HepG2 (cell line): ENCODE measurements around the gene FUCA2. TPM values are rescaled to one million over a fixed set of nuclear protein-coding genes. Genes with fewer than 3 reads are reported as not detected.

ENCODE experiments used
- ATAC-seq: fragments of 200-7000 bp; cut with Tn5 transposase; 3 replicates; pipeline ENCODE4 v1.9.1; 2020; ENCODE audit warnings: mild to moderate bottlenecking, moderate library complexity
- BruUV-seq: library from RNA; stranded (reverse); fragments of 400-500 nt; replicated peaks from 2 replicates; lab custom pipeline; 2021; lab: Mats Ljungman, UMichigan
- CTCF ChIA-PET: fragments of 300-600 bp; formaldehyde crosslinking; extraction: SDS; loops from one replicate; lab custom pipeline; 2021; ENCODE audit warnings: low total read pairs, inconsistent platforms, low intra/inter-chr PET ratio; lab: Yijun Ruan, JAX
- POLR2A ChIA-PET: fragments of 350-600 bp; sonication (Branson Sonifier 250); formaldehyde crosslinking; loops from one replicate; lab custom pipeline; 2020; ENCODE audit warnings: antibody characterized with exemption, inconsistent platforms; lab: Yijun Ruan, JAX
- DNase-seq: peaks from one replicate; pipeline ENCODE4 v3.0.0-alpha.2; 2015; ENCODE audit warnings: low spot score
- FAIRE-seq: peaks from 3 replicates; lab custom pipeline; 2011; peaks lifted over from hg19 to GRCh38; lab: Jason Lieb, UNC
- H2AFZ ChIP-seq: one replicate; pipeline ENCODE4 v1.6.1; 2011; ENCODE audit warnings: low read length, inconsistent platforms
- H3K27ac ChIP-seq: fragments of 300-600 bp; 3 replicates; pipeline ENCODE4 v1.8.0; 2011; ENCODE audit warnings: mixed run types, mild to moderate bottlenecking, mixed read lengths, low read length, inconsistent platforms; ENCODE audit not compliant: insufficient read depth; ENCODE audit errors: extremely low read length
- H3K27me3 ChIP-seq, 2 experiments: fragments of 200-600 bp in 1 of 2; 2 replicates in 1 of 2; 3 replicates in 1 of 2; pipeline versions ENCODE4 v1.6.0 to v1.8.0; 2011; ENCODE audit warnings: low read length in 2 of 2, mild to moderate bottlenecking in 2 of 2, moderate library complexity in 2 of 2, inconsistent platforms in 1 of 2; ENCODE audit not compliant: insufficient read depth in 2 of 2, control insufficient read depth in 1 of 2
- H3K36me3 ChIP-seq, 2 experiments: fragments of 200-600 bp in 1 of 2; replicated peaks in 1 of 2; 2 replicates in 1 of 2; 3 replicates in 1 of 2; pipeline versions ENCODE4 v1.5.1 to v1.8.0; 2011; ENCODE audit warnings: low read length in 2 of 2, inconsistent platforms in 1 of 2; ENCODE audit not compliant: insufficient read depth in 2 of 2, control insufficient read depth in 1 of 2
- H3K4me1 ChIP-seq: 2 replicates; pipeline ENCODE4 v1.5.1; 2012; ENCODE audit warnings: low read length, inconsistent platforms; ENCODE audit not compliant: insufficient read depth
- H3K4me2 ChIP-seq: 2 replicates; pipeline ENCODE4 v1.6.0; 2011; ENCODE audit warnings: low read depth, low read length, inconsistent platforms
- H3K4me3 ChIP-seq, 3 experiments: fragments of 200-600 bp in 1 of 3; sonication (generic), shearing (Covaris generic) in 1 of 3; replicated peaks in 1 of 3; 2 replicates each; pipeline ENCODE4 v1.5.1; 2011 to 2016; ENCODE audit warnings: low read length in 3 of 3, inconsistent platforms in 2 of 3, low read depth in 2 of 3, mild to moderate bottlenecking in 2 of 3, control low read depth in 1 of 3, mixed read lengths in 1 of 3; ENCODE audit not compliant: insufficient read depth in 1 of 3
- H3K79me2 ChIP-seq: one replicate; pipeline ENCODE4 v1.6.1; 2011; ENCODE audit warnings: low read length, inconsistent platforms; ENCODE audit not compliant: insufficient read depth
- H3K9ac ChIP-seq: 2 replicates; pipeline ENCODE4 v1.6.0; 2011; ENCODE audit warnings: mild to moderate bottlenecking, low read depth, low read length, inconsistent platforms; ENCODE audit not compliant: insufficient read depth
- H3K9me3 ChIP-seq: 2 replicates; pipeline ENCODE4 v1.5.1; 2012; ENCODE audit warnings: mild to moderate bottlenecking, low read length
- H4K20me1 ChIP-seq: 2 replicates; pipeline ENCODE4 v1.6.0; 2011; ENCODE audit warnings: inconsistent platforms, mild to moderate bottlenecking, low read length, moderate library complexity; ENCODE audit not compliant: insufficient read depth
- NKX3-1 ChIP-seq: sonication (generic); formaldehyde crosslinking; IDR thresholded peaks from 2 replicates; pipeline ENCODE4 v1.5.0; 2020; ENCODE audit warnings: missing genetic modification reagents
- TCF12 ChIP-seq, 2 experiments: fragments of 450-650 bp in 1 of 2; sonication (generic) in 1 of 2; formaldehyde crosslinking in 1 of 2; IDR thresholded peaks; 2 replicates each; pipeline versions ENCODE4 v1.6.1 to v1.8.0; 2017 to 2022; ENCODE audit warnings: antibody characterized with exemption in 1 of 2, mild to moderate bottlenecking in 1 of 2, missing genetic modification reagents in 1 of 2, moderate library complexity in 1 of 2
- ZHX2 ChIP-seq, 2 experiments: sonication (generic) in 1 of 2; formaldehyde crosslinking in 1 of 2; IDR thresholded peaks; 2 replicates each; pipeline versions ENCODE4 v1.6.1 to v1.9.0; 2014 to 2022; ENCODE audit warnings: antibody characterized with exemption in 1 of 2, borderline replicate concordance in 1 of 2, inconsistent platforms in 1 of 2, low read depth in 1 of 2, missing genetic modification reagents in 1 of 2
- ZNF331 ChIP-seq: sonication (generic); formaldehyde crosslinking; IDR thresholded peaks from 2 replicates; pipeline ENCODE4 v1.4.0; 2020; ENCODE audit warnings: missing genetic modification reagents
- WGBS: methylation state at CpG from one replicate; pipeline ENCODE4 v1.1.6; 2017; ENCODE audit warnings: low lambda C conversion rate; 5-methylcytosine and 5-hydroxymethylcytosine counted together
- in situ Hi-C: cut with HindIII; loops from 2 replicates; pipeline ENCODE4 v1.10.0; 2017; ENCODE audit warnings: low pct_unique_long_range_greater_than_20kb; ENCODE audit not compliant: extremely low pct_ligation_motif_present
- intact Hi-C: fragments of 100-400 bp; cut with micrococcal nuclease; formaldehyde crosslinking; loops from one replicate; pipeline ENCODE4 v1.10.0; 2022; ENCODE audit not compliant: unreplicated experiment
- polyA plus RNA-seq, 8 experiments: library from polyadenylated mRNA; depleted of rRNA in 3 of 8; stranded (reverse) in 7 of 8; unstranded in 1 of 8; fragments of >200 nt; fragmentation: Illumina TruSeq in 4 of 8; extraction: Trizol in 4 of 8; gene quantifications; 2 replicates each; pipeline versions ENCODE4 v1.2.1 to v1.2.3, GENCODE V29; 2011 to 2016; ENCODE audit warnings: low read depth in 4 of 8, missing spikeins in 1 of 8, mixed read lengths in 1 of 8; ENCODE audit not compliant: insufficient read depth in 1 of 8
- total RNA-seq, 5 experiments: library from RNA; depleted of rRNA; stranded (reverse); fragments of >200 nt; fragmentation: Illumina TruSeq; extraction: Trizol; gene quantifications; 2 replicates each; pipeline ENCODE4 v1.2.3, GENCODE V29; 2016; ENCODE audit warnings: low read depth in 1 of 5

FUCA2 gene
- total and polyA plus RNA-seq, 2 of the 13 experiments (the other 11 are each of a cell fraction or from before 2014, with no cell fraction given) = 87.4 to 144 TPM

- no peak for TF ChIP-seq ZHX2 (IDR thresholded peaks at IDR 0.05; ENCODE audit: low read depth)
- no peak for TF ChIP-seq ZHX2 (CRISPR knock-in tag; IDR thresholded peaks at IDR 0.05; ENCODE audit: borderline replicate concordance)
- no peak for TF ChIP-seq TCF12 (IDR thresholded peaks at IDR 0.05)
- no peak for TF ChIP-seq TCF12 (CRISPR knock-in tag; IDR thresholded peaks at IDR 0.05)
- TF ChIP-seq ZNF331 = no peak
- no peak for TF ChIP-seq NKX3-1
- DNase-seq (no peak), FAIRE-seq (no peak), ATAC-seq (no peak)
- POLR2A ChIA-PET = no interaction called here
- H2AFZ ChIP-seq = no peak overlapping the region
- H3K4me3 ChIP-seq = no peak overlapping the region
- no peak overlapping the region for H3K9ac ChIP-seq
- no peaks in the 10 kb centered on the region for H3K9me3 ChIP-seq
- in situ Hi-C loops = no loop called here
- no peaks in the 10 kb centered on the region for H3K27me3 ChIP-seq
- no peaks in the 10 kb centered on the region for H4K20me1 ChIP-seq
- peaks cover 34% of the 10 kb centered on the region for H3K4me1 ChIP-seq
- H3K79me2 ChIP-seq = no peaks in the 10 kb centered on the region
- no peak overlapping the region for H3K4me2 ChIP-seq
- CTCF ChIA-PET = no interaction called here
- 84% methylated on average over 4 of the region's 4 CpGs for WGBS
- intact Hi-C loops = no loop called here
- no peak overlapping the region for H3K27ac ChIP-seq
- H3K36me3 ChIP-seq = no peaks in the 10 kb centered on the region
- no TSS peak for BruUV-seq
Observed at GRCh38 chr6:143544011-143544696, 32.6 kb upstream of the FUCA2 start.
